GM12891 (cell line): ENCODE measurements around the gene TSHZ2.

Experiments
- PAX5 ChIP-seq: IDR thresholded peaks from 2 replicates; pipeline ENCODE4 v1.6.1; 2011; ENCODE audit warnings: low read length, moderate library complexity, mild to moderate bottlenecking; ENCODE audit not compliant: insufficient read depth, severe bottlenecking
- POLR2A ChIP-seq: IDR thresholded peaks from 2 replicates; pipeline ENCODE4 v1.6.1; 2011; ENCODE audit warnings: low read depth, low read length, control low read depth
- POLR2AphosphoS5 ChIP-seq: IDR thresholded peaks from 2 replicates; pipeline ENCODE4 v1.6.1; 2011; ENCODE audit warnings: low read depth, low read length, control low read depth

DNA sequence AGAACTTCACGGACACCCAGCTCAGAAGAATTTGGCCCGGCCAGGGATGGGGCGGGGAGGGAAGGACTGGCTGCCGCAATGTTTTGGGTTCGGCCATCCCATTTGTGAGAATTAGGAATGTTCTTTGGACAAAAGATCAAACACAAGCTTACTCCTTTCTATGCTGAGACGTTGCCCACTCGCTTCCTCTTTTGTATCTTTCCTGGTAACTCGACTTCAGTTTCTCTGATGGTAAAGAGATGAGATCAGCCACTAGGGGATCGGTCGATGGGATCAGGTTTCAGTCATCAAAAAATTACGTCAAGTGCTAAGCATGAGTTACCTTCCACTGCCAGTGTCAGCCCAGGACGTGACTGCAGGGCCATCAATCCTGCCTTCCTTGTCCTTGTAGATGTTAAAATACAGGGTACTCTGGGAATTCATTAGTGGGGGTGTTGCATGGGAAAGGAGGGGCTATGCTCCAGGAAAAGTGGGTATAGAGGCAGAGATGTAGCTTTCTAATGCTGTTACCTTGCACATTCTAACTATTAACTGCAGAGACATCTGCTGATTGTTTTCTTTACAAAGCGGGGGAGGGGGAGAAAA is 190.2 kb downstream of the TSHZ2 start:
- no peak for TF ChIP-seq POLR2AphosphoS5
- no peak for TF ChIP-seq POLR2A
- no peak for TF ChIP-seq PAX5
